SU-DHL-6 (cell line): ENCODE data around the gene PYHIN1.
A peak's percentile ranks its signal among the peaks of the same experiment; 100 is the strongest.

Experiments used
- H2AFZ ChIP-seq: fragments of 200-600 bp; sonication (generic); 2 replicates; pipeline ENCODE4 v1.6.1; 2014; ENCODE audit warnings: low read depth, mild to moderate bottlenecking, moderate library complexity, mixed read lengths, antibody characterized with exemption, low read length; ENCODE audit not compliant: severe bottlenecking
- H3F3A ChIP-seq: fragments of 200-600 bp; shearing (Covaris generic); 2 replicates; pipeline ENCODE4 v1.6.0; 2016; ENCODE audit warnings: antibody characterized with exemption, mild to moderate bottlenecking; ENCODE audit not compliant: insufficient read depth
- H3K27ac ChIP-seq: fragments of 200-600 bp; sonication (generic); 2 replicates; pipeline ENCODE4 v1.5.1; 2016; ENCODE audit warnings: low read depth, mild to moderate bottlenecking, low read length, moderate library complexity, mixed read lengths
- H3K27me3 ChIP-seq: fragments of 200-600 bp; sonication (generic), shearing (Covaris generic); 2 replicates; pipeline ENCODE4 v1.6.0; 2014; ENCODE audit warnings: mild to moderate bottlenecking, low read length
- H3K36me3 ChIP-seq: fragments of 200-600 bp; sonication (generic); 2 replicates; pipeline ENCODE4 v1.6.1; 2014; ENCODE audit warnings: mild to moderate bottlenecking, low read length, mixed read lengths
- H3K4me2 ChIP-seq: fragments of 300-600, 200-600 bp; shearing (Covaris generic), sonication (generic); 2 replicates; pipeline ENCODE4 v1.6.0; 2014; ENCODE audit warnings: low read length, low read depth, mild to moderate bottlenecking; ENCODE audit not compliant: poor library complexity, severe bottlenecking
- H3K4me3 ChIP-seq: fragments of 200-600 bp; sonication (generic); 2 replicates; pipeline ENCODE4 v1.5.1; 2014; ENCODE audit warnings: antibody characterized with exemption, low read length, mild to moderate bottlenecking, mixed read lengths; ENCODE audit not compliant: insufficient read depth, poor library complexity, severe bottlenecking
- H3K79me2 ChIP-seq: fragments of 200-600 bp; sonication (generic); 2 replicates; pipeline ENCODE4 v1.6.1; 2014; ENCODE audit warnings: mild to moderate bottlenecking, low read length, moderate library complexity; ENCODE audit not compliant: insufficient read depth
- H3K9ac ChIP-seq: fragments of 200-600 bp; sonication (generic); 2 replicates; pipeline ENCODE4 v1.7.0; 2014; ENCODE audit warnings: mild to moderate bottlenecking, low read length
- H3K9me2 ChIP-seq: fragments of 200-600 bp; sonication (generic); replicated peaks from 2 replicates; pipeline ENCODE4 v1.6.1; 2014; ENCODE audit warnings: low read length; ENCODE audit not compliant: insufficient read depth
- H3K9me3 ChIP-seq: fragments of 200-600 bp; sonication (generic); 2 replicates; pipeline ENCODE4 v1.6.1; 2014; ENCODE audit warnings: low read length, mixed read lengths; ENCODE audit not compliant: insufficient read depth
- H4K20me1 ChIP-seq: fragments of 200-600 bp; sonication (generic); 2 replicates; pipeline ENCODE4 v1.6.1; 2014; ENCODE audit warnings: low read depth, mild to moderate bottlenecking, antibody characterized with exemption, low read length, moderate library complexity, mixed read lengths
- CTCF ChIP-seq: fragments of 200-600 bp; sonication (generic); IDR thresholded peaks from one replicate; pipeline ENCODE4 v1.5.1; 2017; ENCODE audit warnings: antibody characterized with exemption, mild to moderate bottlenecking, low read length, moderate library complexity; ENCODE audit not compliant: insufficient read depth, poor library complexity, severe bottlenecking
- EZH2phosphoT487 ChIP-seq: fragments of 200-600 bp; sonication (generic), shearing (Covaris generic); conservative IDR thresholded peaks from 2 replicates; pipeline ENCODE4 v1.6.1; 2018; ENCODE audit warnings: mild to moderate bottlenecking, antibody characterized with exemption, low read length, moderate library complexity, mixed read lengths

Gene PYHIN1

GRCh38 chr1:158992787-158993312, 61.5 kb downstream of the PYHIN1 start:
- Histone ChIP-seq H3K27ac (no peak overlapping the region), H2AFZ (no peak overlapping the region), H3K4me3 (no peak overlapping the region), H3K36me3 (no peaks in the 10 kb centered on the region), H3K27me3 (no peaks in the 10 kb centered on the region), H3K4me2 (no peak overlapping the region), H3K79me2 (no peaks in the 10 kb centered on the region), H3F3A (no peaks in the 10 kb centered on the region), H3K9me2 (no peaks in the 10 kb centered on the region), H3K9ac (no peak overlapping the region), H3K9me3 (no peaks in the 10 kb centered on the region), H4K20me1 (no peaks in the 10 kb centered on the region)
- no peak for TF ChIP-seq EZH2phosphoT487
- no peak for TF ChIP-seq CTCF

- H3K4me3 ChIP-seq: no peak overlapping the region
- H3F3A ChIP-seq: no peaks in the 10 kb centered on the region
- TF ChIP-seq CTCF (no peak), EZH2phosphoT487 (no peak)
- no peaks in the 10 kb centered on the region for H4K20me1 ChIP-seq
- no peak overlapping the region for H3K27ac ChIP-seq
- no peaks in the 10 kb centered on the region for H3K9me2 ChIP-seq
- no peaks in the 10 kb centered on the region for H3K27me3 ChIP-seq
- no peak overlapping the region for H3K9ac ChIP-seq
- no peaks in the 10 kb centered on the region for H3K36me3 ChIP-seq
- no peaks in the 10 kb centered on the region for H3K9me3 ChIP-seq
- no peak overlapping the region for H2AFZ ChIP-seq
- no peaks in the 10 kb centered on the region for H3K79me2 ChIP-seq
- no peak overlapping the region for H3K4me2 ChIP-seq
These were observed 65.6 kb downstream of the PYHIN1 start for GRCh38 chr1:158996998-158997397.

GRCh38 chr1:158998037-158998780, 66.9 kb downstream of the PYHIN1 start:
- Histone ChIP-seq H3K4me2 (peak overlapping the region; percentile 24), H3K9me3 (no peaks in the 10 kb centered on the region), H3K4me3 (no peak overlapping the region), H3K36me3 (no peaks in the 10 kb centered on the region), H3K9ac (no peak overlapping the region), H2AFZ (peak overlapping the region; percentile 57), H3K79me2 (no peaks in the 10 kb centered on the region), H4K20me1 (no peaks in the 10 kb centered on the region), H3K27ac (no peak overlapping the region), H3K27me3 (no peaks in the 10 kb centered on the region), H3K9me2 (no peaks in the 10 kb centered on the region), H3F3A (no peaks in the 10 kb centered on the region)
- TF ChIP-seq CTCF (no peak), EZH2phosphoT487 (no peak)
